ENCODE results near the gene C19orf81. TPM values are rescaled to one million over a fixed set of nuclear protein-coding genes. Genes with fewer than 3 reads are reported as not detected.

C19orf81 gene
- total and polyA plus RNA-seq, 8 donors, result 2.2 TPM; not detected in 7

GRCh38 chr19:50703915-50704796 lies 54.9 kb downstream of the C19orf81 start:
- Histone ChIP-seq H3K36me3 (no peaks in the 10 kb centered on the region), H3K27me3 (peaks cover 0 to 80% of the 10 kb centered on the region in 2 donors), H3K4me3 (no peak overlapping the region), H3K4me1 (no peaks in the 10 kb centered on the region), H3K9me3 (no peaks in the 10 kb centered on the region), H3K27ac (no peak overlapping the region)
- intact Hi-C loops (cut with DNase I), result no loop called here
- ATAC-seq (no peak), DNase-seq (no peak)
- TF ChIP-seq CTCF (IDR thresholded peaks at IDR 0.05), result no peak

GRCh38 chr19:50705422-50706019 lies 56.3 kb downstream of the C19orf81 start:
- ATAC-seq (peak; percentile 69), DNase-seq (no peak)
- Histone ChIP-seq H3K4me3 (no peak overlapping the region), H3K36me3 (no peaks in the 10 kb centered on the region), H3K27ac (no peak overlapping the region), H3K27me3 (peaks cover 0 to 78% of the 10 kb centered on the region in 2 donors), H3K9me3 (no peaks in the 10 kb centered on the region), H3K4me1 (no peaks in the 10 kb centered on the region)
- intact Hi-C loops (cut with DNase I), result no loop called here
- peak; percentile 25 to 45 for TF ChIP-seq CTCF (IDR thresholded peaks at IDR 0.05)

- H3K27me3 ChIP-seq, result peaks cover 0 to 78% of the 10 kb centered on the region in 2 donors
- DNase-seq, result peak in 1 of 4 donors; percentile 13
- intact Hi-C loops (cut with DNase I), result no loop called here
- H3K36me3 ChIP-seq, result no peaks in the 10 kb centered on the region
- H3K4me1 ChIP-seq, result no peaks in the 10 kb centered on the region
- H3K9me3 ChIP-seq, result no peaks in the 10 kb centered on the region
- H3K27ac ChIP-seq, result no peak overlapping the region
- TF ChIP-seq CTCF (IDR thresholded peaks at IDR 0.05), result no peak
- no peak for ATAC-seq
- no peak overlapping the region for H3K4me3 ChIP-seq
Observed at GRCh38 chr19:50706387-50706786, 57.1 kb downstream of the C19orf81 start.

- no peak for ATAC-seq
- H3K27me3 ChIP-seq, result peaks cover 0 to 78% of the 10 kb centered on the region in 2 donors
- intact Hi-C loops (cut with DNase I), result no loop called here
Observed at GRCh38 chr19:50708179-50708879, 59.1 kb downstream of the C19orf81 start.

More at GRCh38 chr19:50708179-50708879, 59.1 kb downstream of the C19orf81 start:
- TF ChIP-seq CTCF (IDR thresholded peaks at IDR 0.05), result no peak
- H3K27ac ChIP-seq, result no peak overlapping the region
- H3K4me1 ChIP-seq, result no peaks in the 10 kb centered on the region
- H3K9me3 ChIP-seq, result no peaks in the 10 kb centered on the region
- peak in 1 of 4 donors; percentile 31 for DNase-seq
- no peaks in the 10 kb centered on the region for H3K36me3 ChIP-seq
- no peak overlapping the region for H3K4me3 ChIP-seq

Other genes with a start within 250 kb of the C19orf81 start
- under 1 TPM; 0.32 to 0.34 TPM for gene SPIB, start 230.5 kb upstream of the C19orf81 start, total RNA-seq
- gene SPIB, start 230.5 kb upstream of the C19orf81 start, polyA plus RNA-seq (ENCODE audit: insufficient read length in 6 of 6), result under 1 TPM; 0.28 to 0.66 (median 0.56) TPM
- under 1 TPM in 1 of 2 donors, not detected in 1; 0.16 TPM for gene MYBPC2, start 216.6 kb upstream of the C19orf81 start, total RNA-seq
- gene MYBPC2, start 216.6 kb upstream of the C19orf81 start, polyA plus RNA-seq (ENCODE audit: insufficient read length in 6 of 6), result under 1 TPM in 5 of 6 donors, not detected in 1; 0.06 to 0.70 (median 0.25) TPM
- gene EMC10, start 172.9 kb upstream of the C19orf81 start, total RNA-seq, result 100 to 1,000 TPM; 126 to 157 TPM
- 10 to 100 TPM; 72.3 to 99.7 (median 83.6) TPM for gene EMC10, start 172.9 kb upstream of the C19orf81 start, polyA plus RNA-seq (ENCODE audit: insufficient read length in 6 of 6)
- 1 to 10 TPM; 2.6 to 4.3 TPM for gene GARIN5A, start 172.6 kb upstream of the C19orf81 start, total RNA-seq
- 1 to 10 TPM; 3.4 to 5.4 (median 4.2) TPM for gene GARIN5A, start 172.6 kb upstream of the C19orf81 start, polyA plus RNA-seq (ENCODE audit: insufficient read length in 6 of 6)
- 10 to 100 TPM; 44.1 to 52.0 TPM for gene JOSD2, start 138.3 kb upstream of the C19orf81 start, total RNA-seq
- gene JOSD2, start 138.3 kb upstream of the C19orf81 start, polyA plus RNA-seq (ENCODE audit: insufficient read length in 6 of 6), result 10 to 100 TPM; 16.0 to 27.2 (median 19.5) TPM
- gene ASPDH, start 135.5 kb upstream of the C19orf81 start, total RNA-seq, result not detected
- gene ASPDH, start 135.5 kb upstream of the C19orf81 start, polyA plus RNA-seq (ENCODE audit: insufficient read length in 6 of 6), result 1 to 10 TPM in 5 of 6 donors, under 1 TPM in 1; 0.74 to 2.6 (median 1.3) TPM
- 1 to 10 TPM; 2.8 to 3.2 TPM for gene LRRC4B, start 81.0 kb upstream of the C19orf81 start, total RNA-seq
- gene LRRC4B, start 81.0 kb upstream of the C19orf81 start, polyA plus RNA-seq (ENCODE audit: insufficient read length in 6 of 6), result 10 to 100 TPM in 5 of 6 donors, 1 to 10 TPM in 1; 9.0 to 14.3 (median 11.1) TPM
- 1 to 10 TPM in 1 of 2 donors, under 1 TPM in 1; 0.12 to 1.5 TPM for gene SYT3, start 9.6 kb upstream of the C19orf81 start, total RNA-seq
- under 1 TPM; 0.08 to 0.92 (median 0.26) TPM for gene SYT3, start 9.6 kb upstream of the C19orf81 start, polyA plus RNA-seq (ENCODE audit: insufficient read length in 6 of 6)
- 1 to 10 TPM in 1 of 2 donors, under 1 TPM in 1; 0.21 to 1.4 TPM for gene SHANK1, start 70.4 kb downstream of the C19orf81 start, total RNA-seq
- 1 to 10 TPM; 4.2 to 7.5 (median 5.6) TPM for gene SHANK1, start 70.4 kb downstream of the C19orf81 start, polyA plus RNA-seq (ENCODE audit: insufficient read length in 6 of 6)
- 10 to 100 TPM; 13.7 to 49.1 TPM for gene CLEC11A, start 73.9 kb downstream of the C19orf81 start, total RNA-seq
- 10 to 100 TPM; 37.7 to 44.7 (median 40.3) TPM for gene CLEC11A, start 73.9 kb downstream of the C19orf81 start, polyA plus RNA-seq (ENCODE audit: insufficient read length in 6 of 6)
- not detected for gene GPR32, start 121.0 kb downstream of the C19orf81 start, total RNA-seq
- not detected for gene GPR32, start 121.0 kb downstream of the C19orf81 start, polyA plus RNA-seq (ENCODE audit: insufficient read length in 6 of 6)
- gene ACP4, start 141.0 kb downstream of the C19orf81 start, total RNA-seq, result not detected
- under 1 TPM in 4 of 6 donors, not detected in 2; 0.12 to 0.42 (median 0.16) TPM for gene ACP4, start 141.0 kb downstream of the C19orf81 start, polyA plus RNA-seq (ENCODE audit: insufficient read length in 6 of 6)
- gene KLK1, start 174.3 kb downstream of the C19orf81 start, total RNA-seq, result under 1 TPM; 0.41 to 0.76 TPM
- gene KLK1, start 174.3 kb downstream of the C19orf81 start, polyA plus RNA-seq (ENCODE audit: insufficient read length in 6 of 6), result under 1 TPM; 0.29 to 0.75 (median 0.60) TPM
- not detected for gene KLK15, start 184.1 kb downstream of the C19orf81 start, total RNA-seq
- gene KLK15, start 184.1 kb downstream of the C19orf81 start, polyA plus RNA-seq (ENCODE audit: insufficient read length in 6 of 6), result not detected
- gene KLK3, start 205.5 kb downstream of the C19orf81 start, total RNA-seq, result not detected
- gene KLK3, start 205.5 kb downstream of the C19orf81 start, polyA plus RNA-seq (ENCODE audit: insufficient read length in 6 of 6), result not detected
- not detected for gene KLK2, start 224.0 kb downstream of the C19orf81 start, total RNA-seq
- gene KLK2, start 224.0 kb downstream of the C19orf81 start, polyA plus RNA-seq (ENCODE audit: insufficient read length in 6 of 6), result not detected

All from left lung (tissue), 10 donors.